Measurements from ENCODE around the gene SYK.

GRCh38 chr9:90919883-90920282, 118.3 kb downstream of the SYK start:
- TF ChIP-seq, protein P1, sequence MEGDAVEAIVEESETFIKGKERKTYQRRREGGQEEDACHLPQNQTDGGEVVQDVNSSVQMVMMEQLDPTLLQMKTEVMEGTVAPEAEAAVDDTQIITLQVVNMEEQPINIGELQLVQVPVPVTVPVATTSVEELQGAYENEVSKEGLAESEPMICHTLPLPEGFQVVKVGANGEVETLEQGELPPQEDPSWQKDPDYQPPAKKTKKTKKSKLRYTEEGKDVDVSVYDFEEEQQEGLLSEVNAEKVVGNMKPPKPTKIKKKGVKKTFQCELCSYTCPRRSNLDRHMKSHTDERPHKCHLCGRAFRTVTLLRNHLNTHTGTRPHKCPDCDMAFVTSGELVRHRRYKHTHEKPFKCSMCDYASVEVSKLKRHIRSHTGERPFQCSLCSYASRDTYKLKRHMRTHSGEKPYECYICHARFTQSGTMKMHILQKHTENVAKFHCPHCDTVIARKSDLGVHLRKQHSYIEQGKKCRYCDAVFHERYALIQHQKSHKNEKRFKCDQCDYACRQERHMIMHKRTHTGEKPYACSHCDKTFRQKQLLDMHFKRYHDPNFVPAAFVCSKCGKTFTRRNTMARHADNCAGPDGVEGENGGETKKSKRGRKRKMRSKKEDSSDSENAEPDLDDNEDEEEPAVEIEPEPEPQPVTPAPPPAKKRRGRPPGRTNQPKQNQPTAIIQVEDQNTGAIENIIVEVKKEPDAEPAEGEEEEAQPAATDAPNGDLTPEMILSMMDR (conservative IDR thresholded peaks at IDR 0.05 in 1 of 2, IDR thresholded peaks at IDR 0.05 in 1 of 2; ENCODE audit: extremely low read depth in 1 of 2, insufficient read depth in 1 of 2, low read depth in 1 of 2, low read length in 2 of 2), result no peak
- TF ChIP-seq EZH2 (IDR thresholded peaks at IDR 0.05; ENCODE audit: borderline replicate concordance, low read length), result no peak

Measured in mammary epithelial cell (primary cell).